GM23338 (cell line): ENCODE results near the gene SH2D5.

Experiments
- EZH2 ChIP-seq: fragments of 200-600 bp; sonication (generic); IDR thresholded peaks from one replicate; pipeline ENCODE4 v1.8.0; 2017; ENCODE audit warnings: antibody characterized with exemption, mild to moderate bottlenecking, low read depth; ENCODE audit not compliant: unreplicated experiment
- EZH2phosphoT487 ChIP-seq: fragments of 200-600 bp; sonication (generic); IDR thresholded peaks from one replicate; pipeline ENCODE4 v1.8.1; 2018; ENCODE audit warnings: antibody characterized with exemption; ENCODE audit not compliant: unreplicated experiment
- POLR2AphosphoS5 ChIP-seq: IDR thresholded peaks from 2 replicates; pipeline ENCODE4 v1.6.1; 2016; ENCODE audit warnings: antibody characterized with exemption, low read depth
- ZNF114 ChIP-seq: fragments of 250-450 bp; sonication (Bioruptor Pico); IDR thresholded peaks from 2 replicates; pipeline ENCODE4 v1.5.0; 2020; ENCODE audit warnings: mild to moderate bottlenecking, moderate library complexity
- TF ChIP-seq, protein P1 (sequence below), 2 experiments: fragments of 200-600 bp in 1 of 2; sonication (generic) in 1 of 2; conservative IDR thresholded peaks; 2 replicates each; pipeline versions ENCODE4 v1.5.1 to v1.6.1; 2016 to 2017; ENCODE audit warnings: antibody characterized with exemption in 2 of 2, low read depth in 2 of 2, mild to moderate bottlenecking in 2 of 2, moderate library complexity in 1 of 2
- TF ChIP-seq, protein P2 (sequence below): IDR thresholded peaks from one replicate; pipeline ENCODE4 v1.6.1; 2018; ENCODE audit warnings: antibody characterized with exemption; ENCODE audit not compliant: unreplicated experiment

DNA sequence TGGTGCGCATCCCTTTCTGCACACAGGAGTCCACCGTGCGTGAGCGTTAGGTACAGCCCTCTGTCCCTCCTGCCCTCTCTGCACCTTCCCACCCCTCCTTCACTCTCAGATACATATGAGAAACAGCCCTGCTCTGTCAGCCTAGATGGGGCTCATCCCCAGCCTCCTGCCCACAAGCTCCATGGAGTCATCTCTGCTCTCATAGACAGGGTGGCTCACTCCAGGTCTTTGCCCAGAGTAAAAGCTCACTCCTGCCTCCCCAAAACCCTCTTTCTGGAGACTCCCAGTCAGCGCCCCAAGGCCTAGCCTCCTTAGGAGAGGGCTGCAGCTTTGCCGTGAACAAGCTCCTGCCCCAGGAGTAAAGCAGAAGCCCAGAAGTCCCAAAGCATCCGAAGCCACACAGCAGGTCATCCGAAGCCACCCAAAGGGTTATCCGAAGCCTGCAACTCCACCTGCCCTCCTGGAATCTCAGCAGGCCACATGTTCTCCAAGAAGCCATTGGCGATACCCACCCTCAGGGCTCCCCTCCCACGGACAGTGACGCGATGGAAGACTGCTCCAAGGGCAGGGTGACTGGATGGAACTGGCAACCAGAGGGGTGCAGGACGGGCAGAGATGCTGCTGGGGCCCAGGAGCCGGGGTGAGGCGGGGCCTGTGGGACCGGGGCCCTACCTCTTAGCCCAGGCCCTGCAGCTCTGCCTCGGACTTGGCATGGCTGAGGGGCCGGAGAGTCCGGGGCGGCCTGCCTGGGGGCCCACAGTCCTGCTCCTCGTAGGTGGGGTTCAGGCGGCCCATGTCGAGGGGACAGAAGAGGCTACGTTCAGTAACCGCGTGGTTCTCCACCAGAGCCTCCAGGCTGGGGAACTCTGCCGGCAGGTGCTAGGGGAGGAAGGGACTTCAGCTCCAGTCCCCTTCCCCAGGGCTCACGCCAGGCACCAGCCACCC is 11.1 kb downstream of the SH2D5 start:
- TF ChIP-seq, protein P1, sequence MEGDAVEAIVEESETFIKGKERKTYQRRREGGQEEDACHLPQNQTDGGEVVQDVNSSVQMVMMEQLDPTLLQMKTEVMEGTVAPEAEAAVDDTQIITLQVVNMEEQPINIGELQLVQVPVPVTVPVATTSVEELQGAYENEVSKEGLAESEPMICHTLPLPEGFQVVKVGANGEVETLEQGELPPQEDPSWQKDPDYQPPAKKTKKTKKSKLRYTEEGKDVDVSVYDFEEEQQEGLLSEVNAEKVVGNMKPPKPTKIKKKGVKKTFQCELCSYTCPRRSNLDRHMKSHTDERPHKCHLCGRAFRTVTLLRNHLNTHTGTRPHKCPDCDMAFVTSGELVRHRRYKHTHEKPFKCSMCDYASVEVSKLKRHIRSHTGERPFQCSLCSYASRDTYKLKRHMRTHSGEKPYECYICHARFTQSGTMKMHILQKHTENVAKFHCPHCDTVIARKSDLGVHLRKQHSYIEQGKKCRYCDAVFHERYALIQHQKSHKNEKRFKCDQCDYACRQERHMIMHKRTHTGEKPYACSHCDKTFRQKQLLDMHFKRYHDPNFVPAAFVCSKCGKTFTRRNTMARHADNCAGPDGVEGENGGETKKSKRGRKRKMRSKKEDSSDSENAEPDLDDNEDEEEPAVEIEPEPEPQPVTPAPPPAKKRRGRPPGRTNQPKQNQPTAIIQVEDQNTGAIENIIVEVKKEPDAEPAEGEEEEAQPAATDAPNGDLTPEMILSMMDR (conservative IDR thresholded peaks at IDR 0.05; ENCODE audit: low read depth in 2 of 2) = no peak
- TF ChIP-seq POLR2AphosphoS5 (no peak), EZH2 (no peak), ZNF114 (CRISPR knock-in tag) (no peak), EZH2phosphoT487 (no peak)
- TF ChIP-seq, protein P2, sequence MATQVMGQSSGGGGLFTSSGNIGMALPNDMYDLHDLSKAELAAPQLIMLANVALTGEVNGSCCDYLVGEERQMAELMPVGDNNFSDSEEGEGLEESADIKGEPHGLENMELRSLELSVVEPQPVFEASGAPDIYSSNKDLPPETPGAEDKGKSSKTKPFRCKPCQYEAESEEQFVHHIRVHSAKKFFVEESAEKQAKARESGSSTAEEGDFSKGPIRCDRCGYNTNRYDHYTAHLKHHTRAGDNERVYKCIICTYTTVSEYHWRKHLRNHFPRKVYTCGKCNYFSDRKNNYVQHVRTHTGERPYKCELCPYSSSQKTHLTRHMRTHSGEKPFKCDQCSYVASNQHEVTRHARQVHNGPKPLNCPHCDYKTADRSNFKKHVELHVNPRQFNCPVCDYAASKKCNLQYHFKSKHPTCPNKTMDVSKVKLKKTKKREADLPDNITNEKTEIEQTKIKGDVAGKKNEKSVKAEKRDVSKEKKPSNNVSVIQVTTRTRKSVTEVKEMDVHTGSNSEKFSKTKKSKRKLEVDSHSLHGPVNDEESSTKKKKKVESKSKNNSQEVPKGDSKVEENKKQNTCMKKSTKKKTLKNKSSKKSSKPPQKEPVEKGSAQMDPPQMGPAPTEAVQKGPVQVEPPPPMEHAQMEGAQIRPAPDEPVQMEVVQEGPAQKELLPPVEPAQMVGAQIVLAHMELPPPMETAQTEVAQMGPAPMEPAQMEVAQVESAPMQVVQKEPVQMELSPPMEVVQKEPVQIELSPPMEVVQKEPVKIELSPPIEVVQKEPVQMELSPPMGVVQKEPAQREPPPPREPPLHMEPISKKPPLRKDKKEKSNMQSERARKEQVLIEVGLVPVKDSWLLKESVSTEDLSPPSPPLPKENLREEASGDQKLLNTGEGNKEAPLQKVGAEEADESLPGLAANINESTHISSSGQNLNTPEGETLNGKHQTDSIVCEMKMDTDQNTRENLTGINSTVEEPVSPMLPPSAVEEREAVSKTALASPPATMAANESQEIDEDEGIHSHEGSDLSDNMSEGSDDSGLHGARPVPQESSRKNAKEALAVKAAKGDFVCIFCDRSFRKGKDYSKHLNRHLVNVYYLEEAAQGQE = no peak
